ENCODE measurements around the gene RNF10.

DNA sequence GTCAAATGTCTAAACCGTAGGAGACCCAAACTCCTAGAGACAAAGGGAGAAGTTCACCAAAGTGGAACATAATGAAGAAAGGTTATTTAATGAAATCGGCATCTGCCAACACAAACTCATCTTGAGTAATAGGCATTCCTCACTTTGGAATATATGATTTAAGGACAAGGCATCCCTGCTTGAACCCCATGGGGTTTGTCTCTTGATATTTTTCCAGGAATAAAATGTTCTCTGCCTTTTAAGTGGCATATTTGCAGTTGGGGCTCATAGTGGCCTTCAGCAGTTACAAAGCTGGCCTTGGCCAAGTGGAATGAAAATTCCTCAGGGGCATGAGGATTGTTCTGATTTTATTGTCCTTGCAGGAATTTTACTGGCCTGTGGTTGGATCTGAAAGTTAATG lies 40.0 kb downstream of the RNF10 start:
- TF ChIP-seq POLR2A (IDR thresholded peaks at IDR 0.05; ENCODE audit: low read length) (no peak), GATA1 (IDR thresholded peaks at IDR 0.05; ENCODE audit: low read depth, low read length) (no peak)
